Liver (tissue), 9 donors: Measurements from ENCODE around the gene DST. TPM values are rescaled to one million over a fixed set of nuclear protein-coding genes. Genes with fewer than 3 reads are reported as not detected.

Experiments
- DNase-seq: peaks from one replicate; pipeline ENCODE4 v3.0.0-alpha.2; 2017; ENCODE audit warnings: low spot score
- H3K27ac ChIP-seq, 2 donors: one replicate each; pipeline ENCODE4 v1.7.0; 2013; ENCODE audit warnings: inconsistent platforms in 2 of 2, low read length in 2 of 2, control low read depth in 1 of 2, low read depth in 1 of 2, mild to moderate bottlenecking in 1 of 2
- H3K27me3 ChIP-seq, 4 donors: one replicate each; pipeline versions ENCODE4 v1.6.1 to v1.7.0; 2013; ENCODE audit warnings: low read length in 3 of 4, inconsistent platforms in 1 of 4, mild to moderate bottlenecking in 1 of 4, moderate library complexity in 1 of 4; ENCODE audit not compliant: control insufficient read depth in 4 of 4, insufficient read depth in 4 of 4
- H3K36me3 ChIP-seq, 4 donors: one replicate each; pipeline versions ENCODE4 v1.6.1 to v1.7.0; 2013; ENCODE audit warnings: low read length in 3 of 4, mild to moderate bottlenecking in 3 of 4, low read depth in 1 of 4, moderate library complexity in 1 of 4; ENCODE audit not compliant: control insufficient read depth in 4 of 4, insufficient read depth in 3 of 4
- H3K4me1 ChIP-seq, 4 donors: one replicate each; pipeline versions ENCODE4 v1.6.1 to v1.7.0; 2013; ENCODE audit warnings: low read length in 3 of 4, mild to moderate bottlenecking in 3 of 4, moderate library complexity in 1 of 4; ENCODE audit not compliant: control insufficient read depth in 4 of 4, insufficient read depth in 4 of 4
- H3K4me3 ChIP-seq, 3 donors: one replicate each; pipeline versions ENCODE4 v1.6.1 to v1.7.0; 2013; ENCODE audit warnings: low read length in 3 of 3, control low read depth in 1 of 3, low read depth in 1 of 3, mild to moderate bottlenecking in 1 of 3
- H3K9ac ChIP-seq, 2 donors: one replicate each; pipeline ENCODE4 v1.7.0; 2013; ENCODE audit warnings: low read length in 2 of 2, mild to moderate bottlenecking in 2 of 2, moderate library complexity in 2 of 2, control low read depth in 1 of 2, low read depth in 1 of 2
- H3K9me3 ChIP-seq, 4 donors: one replicate each; pipeline versions ENCODE4 v1.6.1 to v1.7.0; 2013; ENCODE audit warnings: low read length in 3 of 4; ENCODE audit not compliant: control insufficient read depth in 4 of 4
- EGR1 ChIP-seq, 2 donors: IDR thresholded peaks; 2 replicates each; pipeline ENCODE4 v1.6.1; 2016 to 2018; ENCODE audit warnings: antibody characterized with exemption in 2 of 2, low read depth in 2 of 2
- FOXA1 ChIP-seq: IDR thresholded peaks from 2 replicates; pipeline ENCODE4 v1.6.1; 2016; ENCODE audit warnings: antibody characterized with exemption
- FOXA2 ChIP-seq: IDR thresholded peaks from 2 replicates; pipeline ENCODE4 v1.6.1; 2016; ENCODE audit warnings: antibody characterized with exemption
- HNF4A ChIP-seq, 2 donors: conservative IDR thresholded peaks; 2 replicates each; pipeline ENCODE4 v1.6.1; 2016; ENCODE audit warnings: antibody characterized with exemption in 2 of 2, mild to moderate bottlenecking in 2 of 2
- HNF4G ChIP-seq: IDR thresholded peaks from 2 replicates; pipeline ENCODE4 v1.6.1; 2016; ENCODE audit warnings: antibody characterized with exemption
- JUND ChIP-seq, 2 donors: IDR thresholded peaks; 2 replicates each; pipeline ENCODE4 v1.6.1; 2016; ENCODE audit warnings: antibody characterized with exemption in 2 of 2
- MAX ChIP-seq: IDR thresholded peaks from 2 replicates; pipeline ENCODE4 v1.6.1; 2016; ENCODE audit warnings: antibody characterized with exemption
- RAD21 ChIP-seq, 2 donors: IDR thresholded peaks; 2 replicates each; pipeline ENCODE4 v1.6.1; 2016; ENCODE audit warnings: antibody characterized with exemption in 2 of 2, mild to moderate bottlenecking in 2 of 2
- RXRA ChIP-seq, 2 donors: IDR thresholded peaks; 2 replicates each; pipeline ENCODE4 v1.6.1; 2017 to 2018; ENCODE audit warnings: antibody characterized with exemption in 2 of 2, mild to moderate bottlenecking in 1 of 2
- SP1 ChIP-seq: IDR thresholded peaks from 2 replicates; pipeline ENCODE4 v1.6.1; 2018; ENCODE audit warnings: antibody characterized with exemption, mild to moderate bottlenecking
- TAF1 ChIP-seq: conservative IDR thresholded peaks from 2 replicates; pipeline ENCODE4 v1.6.1; 2016; ENCODE audit warnings: antibody characterized with exemption, mild to moderate bottlenecking
- YY1 ChIP-seq: IDR thresholded peaks from 2 replicates; pipeline ENCODE4 v1.6.1; 2016; ENCODE audit warnings: antibody characterized with exemption, mild to moderate bottlenecking
- WGBS: extraction: QIAGEN DNeasy Blood & Tissue Kit; methylation state at CpG from one replicate; pipeline ENCODE4 v1.1.7; 2013; 5-methylcytosine and 5-hydroxymethylcytosine counted together
- polyA plus RNA-seq, 2 donors: library from polyadenylated mRNA; stranded (reverse) in 1 of 2; unstranded in 1 of 2; fragments of 200-250 nt in 1 of 2; fragments of >200 nt in 1 of 2; fragmentation: Nextera tagmentation in 1 of 2; extraction: Ambion mirVana in 1 of 2; gene quantifications; one replicate each; pipeline versions ENCODE4 v1.2.1 to v1.2.3, GENCODE V29; 2013 to 2015
- total RNA-seq, 2 donors: library from RNA; depleted of rRNA; stranded (reverse); fragments of >200 nt; gene quantifications; one replicate each; pipeline ENCODE4 v1.2.3, GENCODE V29; 2014
- TF ChIP-seq, protein P1 (sequence below): IDR thresholded peaks from 2 replicates; pipeline ENCODE4 v1.6.1; 2016; ENCODE audit warnings: antibody characterized with exemption, mild to moderate bottlenecking
- donor health status: healthy.
- donor health status: healthy.
- donor health status: healthy.
- donor health status: healthy.
- donor health status: healthy.

Gene DST
- total and polyA plus RNA-seq, 4 donors, result 30.5 to 234 (median 86.7) TPM

- TF ChIP-seq RXRA (IDR thresholded peaks at IDR 0.05) (peak in 1 of 2 donors; percentile 35), HNF4G (no peak), TAF1 (no peak), HNF4A (conservative IDR thresholded peaks at IDR 0.05) (peak; percentile 20 to 46), FOXA2 (no peak), SP1 (no peak), EGR1 (IDR thresholded peaks at IDR 0.05; ENCODE audit: low read depth in 2 of 2) (no peak), MAX (no peak), JUND (IDR thresholded peaks at IDR 0.05) (no peak), FOXA1 (no peak)
- TF ChIP-seq, protein P1, sequence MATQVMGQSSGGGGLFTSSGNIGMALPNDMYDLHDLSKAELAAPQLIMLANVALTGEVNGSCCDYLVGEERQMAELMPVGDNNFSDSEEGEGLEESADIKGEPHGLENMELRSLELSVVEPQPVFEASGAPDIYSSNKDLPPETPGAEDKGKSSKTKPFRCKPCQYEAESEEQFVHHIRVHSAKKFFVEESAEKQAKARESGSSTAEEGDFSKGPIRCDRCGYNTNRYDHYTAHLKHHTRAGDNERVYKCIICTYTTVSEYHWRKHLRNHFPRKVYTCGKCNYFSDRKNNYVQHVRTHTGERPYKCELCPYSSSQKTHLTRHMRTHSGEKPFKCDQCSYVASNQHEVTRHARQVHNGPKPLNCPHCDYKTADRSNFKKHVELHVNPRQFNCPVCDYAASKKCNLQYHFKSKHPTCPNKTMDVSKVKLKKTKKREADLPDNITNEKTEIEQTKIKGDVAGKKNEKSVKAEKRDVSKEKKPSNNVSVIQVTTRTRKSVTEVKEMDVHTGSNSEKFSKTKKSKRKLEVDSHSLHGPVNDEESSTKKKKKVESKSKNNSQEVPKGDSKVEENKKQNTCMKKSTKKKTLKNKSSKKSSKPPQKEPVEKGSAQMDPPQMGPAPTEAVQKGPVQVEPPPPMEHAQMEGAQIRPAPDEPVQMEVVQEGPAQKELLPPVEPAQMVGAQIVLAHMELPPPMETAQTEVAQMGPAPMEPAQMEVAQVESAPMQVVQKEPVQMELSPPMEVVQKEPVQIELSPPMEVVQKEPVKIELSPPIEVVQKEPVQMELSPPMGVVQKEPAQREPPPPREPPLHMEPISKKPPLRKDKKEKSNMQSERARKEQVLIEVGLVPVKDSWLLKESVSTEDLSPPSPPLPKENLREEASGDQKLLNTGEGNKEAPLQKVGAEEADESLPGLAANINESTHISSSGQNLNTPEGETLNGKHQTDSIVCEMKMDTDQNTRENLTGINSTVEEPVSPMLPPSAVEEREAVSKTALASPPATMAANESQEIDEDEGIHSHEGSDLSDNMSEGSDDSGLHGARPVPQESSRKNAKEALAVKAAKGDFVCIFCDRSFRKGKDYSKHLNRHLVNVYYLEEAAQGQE, result no peak
- H3K4me1 ChIP-seq, result peaks cover 2 to 35% (median 12%) of the 10 kb centered on the region in 4 donors
- H3K4me3 ChIP-seq, result no peak overlapping the region
- no peak for DNase-seq
- peaks cover 0 to 34% (median 15%) of the 10 kb centered on the region in 4 donors for H3K36me3 ChIP-seq
- H3K27me3 ChIP-seq, result no peaks in the 10 kb centered on the region
- H3K27ac ChIP-seq, result peak overlapping the region in 1 of 2 donors; percentile 49
- no peak overlapping the region for H3K9ac ChIP-seq
- H3K9me3 ChIP-seq, result no peaks in the 10 kb centered on the region
- WGBS, result 62% methylated on average over 3 of the region's 3 CpGs
Observed at GRCh38 chr6:56551409-56552120, 91.1 kb downstream of the DST start.

DNA sequence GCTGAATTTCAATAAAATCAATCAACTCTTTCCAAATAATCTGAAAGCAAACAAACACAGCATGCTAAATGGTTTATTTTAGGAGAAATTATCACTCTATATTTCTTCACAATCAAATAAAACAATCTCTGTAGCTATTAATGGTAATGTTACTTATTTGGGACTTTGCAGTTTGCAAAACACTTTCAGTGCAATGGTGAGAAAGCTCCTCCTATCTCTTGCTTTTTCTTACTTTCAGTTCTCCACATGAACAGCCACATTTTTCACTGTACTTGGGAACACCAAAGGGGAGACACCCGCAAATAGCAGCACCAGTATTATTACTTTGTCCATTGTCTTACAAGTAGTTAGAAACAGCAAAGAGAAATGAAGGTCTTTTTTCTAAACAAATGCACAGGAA, 92.4 kb downstream of the DST start:
- peak; percentile 14 for TF ChIP-seq YY1
- no peak for TF ChIP-seq RAD21 (IDR thresholded peaks at IDR 0.05)
- TF ChIP-seq, protein P1, result no peak
- peak overlapping the region in 1 of 2 donors; percentile 10 for H3K27ac ChIP-seq
- H3K4me1 ChIP-seq, result peaks cover 2 to 35% (median 12%) of the 10 kb centered on the region in 4 donors
- no peaks in the 10 kb centered on the region for H3K9me3 ChIP-seq
- DNase-seq, result no peak
- H3K9ac ChIP-seq, result no peak overlapping the region
- peaks cover 0 to 27% (median 11%) of the 10 kb centered on the region in 4 donors for H3K36me3 ChIP-seq
- WGBS, result 48% methylated on average over 1 of the region's 1 CpG
- no peaks in the 10 kb centered on the region for H3K27me3 ChIP-seq
- H3K4me3 ChIP-seq, result no peak overlapping the region
